Ectodermal cell (in vitro differentiated cells): ENCODE measurements around the gene MALRD1.
"Not testable (repeated sequence)": the region's sequence is repeated elsewhere in the genome, so short reads cannot be mapped to it uniquely, and the experiment has no call there.

ENCODE experiments used
- H3K27ac ChIP-seq: 2 replicates; pipeline ENCODE4 v1.7.0; 2013; ENCODE audit warnings: mild to moderate bottlenecking, low read depth, low read length; ENCODE audit not compliant: insufficient read depth, poor library complexity, severe bottlenecking
- H3K27me3 ChIP-seq: 2 replicates; pipeline ENCODE4 v1.7.0; 2013; ENCODE audit warnings: mild to moderate bottlenecking, low read length; ENCODE audit not compliant: insufficient read depth, control insufficient read depth, poor library complexity, severe bottlenecking
- H3K36me3 ChIP-seq: one replicate; pipeline ENCODE4 v1.7.0; 2013; ENCODE audit warnings: low read length; ENCODE audit not compliant: control insufficient read depth, insufficient read depth
- H3K4me1 ChIP-seq: one replicate; pipeline ENCODE4 v1.7.0; 2013; ENCODE audit warnings: low read length; ENCODE audit not compliant: control insufficient read depth, insufficient read depth
- H3K4me3 ChIP-seq: 2 replicates; pipeline ENCODE4 v1.7.0; 2013; ENCODE audit warnings: low read depth, low read length, control low read depth; ENCODE audit not compliant: insufficient read depth
- H3K9me3 ChIP-seq: 2 replicates; pipeline ENCODE4 v1.7.0; 2013; ENCODE audit warnings: mild to moderate bottlenecking, low read length, moderate library complexity; ENCODE audit not compliant: control insufficient read depth
- WGBS, 2 experiments: methylation state at CpG; one replicate each; pipeline ENCODE4 v1.1.7; 2013; ENCODE audit warnings: missing lambda C conversion rate in 2 of 2; 5-methylcytosine and 5-hydroxymethylcytosine counted together

MALRD1 gene

GRCh38 chr10:19764111-19764510 is 715.5 kb downstream of the MALRD1 start:
- Histone ChIP-seq H3K4me3 (no peak overlapping the region), H3K27me3 (no peaks in the 10 kb centered on the region), H3K27ac (no peak overlapping the region), H3K9me3 (no peaks in the 10 kb centered on the region), H3K4me1 (no peaks in the 10 kb centered on the region), H3K36me3 (no peaks in the 10 kb centered on the region)
- WGBS, 2 experiments = no CpG with 5 or more reads among the region's 1 CpG

GRCh38 chr10:19767876-19768275 is 719.3 kb downstream of the MALRD1 start:
- 39 to 56% methylated on average over 6 to 7 of the region's 7 CpGs for WGBS, 2 experiments
- Histone ChIP-seq H3K4me1 (no peaks in the 10 kb centered on the region), H3K4me3 (no peak overlapping the region), H3K9me3 (no peaks in the 10 kb centered on the region), H3K27me3 (no peaks in the 10 kb centered on the region), H3K36me3 (no peaks in the 10 kb centered on the region), H3K27ac (no peak overlapping the region)

DNA sequence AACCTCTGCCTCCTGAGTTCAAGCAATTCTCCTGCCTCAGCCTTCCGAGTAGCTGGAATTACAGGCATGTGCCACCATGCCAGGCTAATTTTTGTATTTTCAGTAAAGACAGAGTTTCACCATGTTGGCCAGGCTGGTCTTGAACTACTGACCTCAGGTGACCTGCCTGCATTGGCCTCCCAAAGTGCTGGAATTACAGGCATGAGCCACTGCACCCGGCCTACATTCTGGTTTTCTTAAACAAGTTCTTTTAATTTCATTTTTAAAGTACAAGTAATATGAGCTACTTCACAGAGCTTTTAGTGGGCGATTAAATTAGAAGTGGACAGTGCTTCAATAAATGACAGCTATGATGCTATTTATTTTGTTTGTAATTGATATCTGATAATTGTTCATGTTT is 721.2 kb downstream of the MALRD1 start:
- not testable (repeated sequence) for H3K36me3 ChIP-seq, H3K27ac ChIP-seq, H3K27me3 ChIP-seq, H3K9me3 ChIP-seq, H3K4me3 ChIP-seq, H3K4me1 ChIP-seq
- 89 to 94% methylated on average over 3 of the region's 3 CpGs for WGBS, 2 experiments

- H3K36me3 ChIP-seq = no peaks in the 10 kb centered on the region
- H3K27ac ChIP-seq = no peak overlapping the region
- H3K4me1 ChIP-seq = no peaks in the 10 kb centered on the region
- no peak overlapping the region for H3K4me3 ChIP-seq
- WGBS, 2 experiments = 97 to 100% methylated on average over 2 of the region's 2 CpGs
- no peaks in the 10 kb centered on the region for H3K27me3 ChIP-seq
- no peaks in the 10 kb centered on the region for H3K9me3 ChIP-seq
Observed at GRCh38 chr10:19772972-19773371, 724.4 kb downstream of the MALRD1 start.

- 92 to 96% methylated on average over 2 of the region's 2 CpGs for WGBS, 2 experiments
- Histone ChIP-seq H3K36me3 (no peaks in the 10 kb centered on the region), H3K4me1 (no peaks in the 10 kb centered on the region)
Observed at GRCh38 chr10:19775296-19775695, 726.7 kb downstream of the MALRD1 start.

DNA sequence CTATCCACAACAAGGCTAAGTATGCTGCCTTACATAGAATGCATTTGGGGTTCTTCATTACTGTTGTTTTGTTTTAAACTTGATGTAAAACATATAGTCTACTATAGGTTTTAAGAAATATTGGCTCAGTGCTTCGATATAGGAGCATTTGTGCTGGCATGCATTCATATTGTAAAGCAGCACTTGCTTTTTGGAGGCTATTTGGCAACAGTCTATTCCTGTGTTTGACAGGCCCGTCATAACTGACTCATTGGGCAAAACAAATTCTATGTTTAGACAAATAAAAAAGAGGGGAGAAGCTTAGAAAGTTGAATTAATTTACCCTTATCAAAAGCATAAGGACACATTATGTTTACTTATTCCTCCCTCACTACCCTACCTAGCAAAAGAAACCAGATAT is 729.2 kb downstream of the MALRD1 start:
- no peaks in the 10 kb centered on the region for H3K36me3 ChIP-seq
- no peaks in the 10 kb centered on the region for H3K4me1 ChIP-seq
- WGBS, 2 experiments = 38 to 70% methylated on average over 1 to 2 of the region's 2 CpGs
- H3K27ac ChIP-seq = no peak overlapping the region
- no peaks in the 10 kb centered on the region for H3K27me3 ChIP-seq
- H3K4me3 ChIP-seq = no peak overlapping the region
- H3K9me3 ChIP-seq = no peaks in the 10 kb centered on the region

More at GRCh38 chr10:19775296-19775695, 726.7 kb downstream of the MALRD1 start:
- Histone ChIP-seq H3K27me3 (no peaks in the 10 kb centered on the region), H3K9me3 (no peaks in the 10 kb centered on the region), H3K4me3 (no peak overlapping the region), H3K27ac (no peak overlapping the region)

DNA sequence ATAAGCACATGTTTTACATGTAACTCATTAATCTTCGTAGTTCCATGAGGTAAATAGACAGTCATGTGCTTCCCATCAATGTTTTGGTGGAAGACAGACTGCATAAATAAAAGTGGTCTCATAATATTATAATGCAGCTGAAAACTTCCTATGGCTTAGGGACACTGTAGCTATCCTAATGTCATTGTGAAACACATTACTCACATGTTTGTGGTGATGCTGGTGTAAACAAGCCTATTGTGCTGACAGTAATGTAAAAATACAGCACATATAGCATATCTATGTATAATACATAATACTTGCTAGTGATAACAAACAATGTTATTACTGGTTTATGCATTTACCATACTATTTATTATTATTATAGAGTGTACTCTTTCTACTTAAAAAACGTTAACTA is 730.4 kb downstream of the MALRD1 start:
- 88 to 100% methylated on average over 1 of the region's 2 CpGs for WGBS, 2 experiments
- H3K27me3 ChIP-seq = no peaks in the 10 kb centered on the region
- no peaks in the 10 kb centered on the region for H3K36me3 ChIP-seq
- no peak overlapping the region for H3K27ac ChIP-seq
- H3K9me3 ChIP-seq = no peaks in the 10 kb centered on the region
- no peaks in the 10 kb centered on the region for H3K4me1 ChIP-seq
- no peak overlapping the region for H3K4me3 ChIP-seq

DNA sequence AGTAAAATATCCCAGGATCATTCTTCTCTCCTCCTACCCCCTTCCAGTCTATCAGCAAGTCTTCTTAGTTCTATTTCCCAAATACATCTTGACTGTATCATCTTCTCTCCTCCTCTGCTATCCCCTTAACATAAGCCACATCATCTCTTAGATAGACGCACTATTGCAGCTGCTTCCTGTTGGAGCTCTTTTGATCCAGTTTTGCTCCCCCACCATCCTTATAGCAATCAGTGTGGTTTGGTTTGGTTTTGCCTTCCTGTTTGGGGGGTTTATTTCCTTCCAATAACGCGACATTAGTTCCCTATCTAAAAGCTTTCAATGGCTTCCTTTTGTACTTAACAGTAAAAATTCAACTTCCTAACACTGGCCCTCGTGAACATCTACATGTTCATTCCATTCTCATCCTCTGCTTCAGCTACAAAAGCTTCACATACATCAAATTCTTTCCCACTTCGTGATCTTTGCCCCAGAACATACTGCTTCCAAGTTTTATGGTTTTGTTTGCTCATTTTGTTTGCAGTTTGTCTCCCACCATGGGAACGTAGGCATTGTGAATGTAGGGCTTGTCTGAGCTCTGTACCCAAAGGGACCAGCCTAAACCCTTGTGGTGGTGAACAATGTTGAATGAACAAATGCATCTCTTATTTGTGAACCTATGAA is 734.0 kb downstream of the MALRD1 start:
- no peaks in the 10 kb centered on the region for H3K27me3 ChIP-seq
- H3K9me3 ChIP-seq = no peaks in the 10 kb centered on the region
- no peaks in the 10 kb centered on the region for H3K4me1 ChIP-seq
- H3K4me3 ChIP-seq = no peak overlapping the region
- no peak overlapping the region for H3K27ac ChIP-seq
- no peaks in the 10 kb centered on the region for H3K36me3 ChIP-seq
- WGBS, 2 experiments = 85 to 95% methylated on average over 6 of the region's 6 CpGs

DNA sequence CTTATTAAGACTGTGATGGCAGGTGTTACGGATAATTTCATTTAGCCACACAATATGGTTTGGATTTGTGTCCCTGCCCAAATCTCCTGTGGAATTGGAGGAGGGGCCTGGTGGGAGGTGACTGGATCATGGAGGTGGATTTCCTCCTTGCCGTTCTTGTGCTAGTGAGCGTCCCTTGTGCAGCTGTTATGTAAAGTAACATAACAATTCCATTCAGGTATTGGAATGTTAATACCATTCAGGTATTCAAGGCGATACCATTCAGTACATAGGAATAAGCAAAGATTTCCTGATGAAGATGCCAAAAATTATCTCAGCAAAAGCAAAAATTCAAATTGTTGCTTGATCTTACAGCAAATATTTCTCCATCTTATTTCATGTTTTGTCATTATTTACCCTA is 735.1 kb downstream of the MALRD1 start:
- no peaks in the 10 kb centered on the region for H3K9me3 ChIP-seq
- H3K27ac ChIP-seq = no peak overlapping the region
- no peaks in the 10 kb centered on the region for H3K4me1 ChIP-seq
- no peak overlapping the region for H3K4me3 ChIP-seq
- no peaks in the 10 kb centered on the region for H3K36me3 ChIP-seq
- no peaks in the 10 kb centered on the region for H3K27me3 ChIP-seq
- WGBS, 2 experiments = 78 to 87% methylated on average over 2 to 4 of the region's 4 CpGs
